Stimulated activated CD4-positive, alpha-beta T cell treated with anti-CD3 and anti-CD28 coated beads, TNF-alpha, amount 100 ng/mL, for 48 hours (primary cell): ENCODE measurements around the gene MTG1.
"Not testable (repeated sequence)": the region's sequence is repeated elsewhere in the genome, so short reads cannot be mapped to it uniquely, and the experiment has no call there.

Experiments
- DNase-seq, 3 donors: peaks; one replicate each; pipeline ENCODE4 v3.0.0-alpha.2; 2020; ENCODE audit warnings: low read depth in 3 of 3

The MTG1 gene

GRCh38 chr10:133358925-133359310 lies 35.0 kb upstream of the MTG1 start:
- DNase-seq: no peak

- no peak for DNase-seq
These were observed 34.4 kb upstream of the MTG1 start for GRCh38 chr10:133359554-133359971.

- DNase-seq: no peak
These were observed 33.9 kb upstream of the MTG1 start for GRCh38 chr10:133359972-133360610.

- no peak for DNase-seq
These were observed 32.7 kb upstream of the MTG1 start for GRCh38 chr10:133361227-133361626.

DNA sequence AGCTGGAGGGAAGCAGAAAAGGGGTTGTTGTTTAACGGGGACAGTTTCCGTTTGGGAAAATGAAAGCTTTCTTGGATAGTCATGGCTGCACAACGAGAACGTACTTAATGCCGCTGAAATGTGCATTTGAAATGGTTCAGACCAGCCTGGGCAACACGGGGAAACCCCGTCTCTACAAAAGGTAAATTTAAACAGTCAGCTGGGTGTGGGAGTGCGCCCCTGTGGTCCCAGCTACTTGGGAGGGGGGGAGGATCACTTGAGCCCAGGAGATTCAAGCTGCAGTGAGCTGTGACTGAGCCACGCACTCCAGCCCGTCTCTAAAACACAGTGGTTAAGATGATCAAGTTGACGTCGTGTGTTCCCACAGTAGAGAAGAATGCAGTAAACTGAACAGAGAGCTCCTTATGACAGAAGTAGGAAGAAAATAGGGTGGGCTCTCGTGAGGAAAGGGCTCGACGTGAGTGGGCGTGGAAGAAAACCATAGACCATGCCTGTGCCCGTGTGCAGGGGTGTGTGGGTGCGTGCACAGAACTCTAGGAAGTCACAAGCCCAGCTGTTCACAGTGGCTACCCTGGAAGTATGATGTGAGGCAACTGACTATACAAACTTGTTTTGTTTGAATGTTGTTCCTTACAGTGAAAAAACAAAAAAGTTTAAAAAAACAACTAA lies 32.0 kb upstream of the MTG1 start:
- no peak for DNase-seq

DNA sequence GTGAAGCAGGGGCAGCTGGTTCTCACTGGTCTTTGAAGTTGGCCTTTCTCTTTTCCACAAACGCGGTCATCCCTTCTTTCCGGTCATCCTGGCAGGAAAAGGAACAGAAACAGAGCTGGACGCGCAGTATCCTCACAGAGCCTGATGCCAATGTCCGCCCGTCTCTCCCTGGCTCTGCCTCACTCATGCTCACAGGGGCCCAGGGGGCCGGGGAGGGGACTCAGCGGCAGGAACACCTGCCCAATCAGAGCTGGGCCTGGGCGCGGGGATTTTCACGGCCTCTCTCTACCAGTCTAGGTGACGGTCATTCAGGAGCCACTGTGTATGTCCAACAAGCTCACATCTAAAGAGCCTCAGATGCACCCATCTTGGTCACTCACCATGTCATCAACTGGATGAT lies 31.1 kb upstream of the MTG1 start:
- DNase-seq: no peak

GRCh38 chr10:133364645-133365431 lies 29.1 kb upstream of the MTG1 start:
- no peak for DNase-seq

DNA sequence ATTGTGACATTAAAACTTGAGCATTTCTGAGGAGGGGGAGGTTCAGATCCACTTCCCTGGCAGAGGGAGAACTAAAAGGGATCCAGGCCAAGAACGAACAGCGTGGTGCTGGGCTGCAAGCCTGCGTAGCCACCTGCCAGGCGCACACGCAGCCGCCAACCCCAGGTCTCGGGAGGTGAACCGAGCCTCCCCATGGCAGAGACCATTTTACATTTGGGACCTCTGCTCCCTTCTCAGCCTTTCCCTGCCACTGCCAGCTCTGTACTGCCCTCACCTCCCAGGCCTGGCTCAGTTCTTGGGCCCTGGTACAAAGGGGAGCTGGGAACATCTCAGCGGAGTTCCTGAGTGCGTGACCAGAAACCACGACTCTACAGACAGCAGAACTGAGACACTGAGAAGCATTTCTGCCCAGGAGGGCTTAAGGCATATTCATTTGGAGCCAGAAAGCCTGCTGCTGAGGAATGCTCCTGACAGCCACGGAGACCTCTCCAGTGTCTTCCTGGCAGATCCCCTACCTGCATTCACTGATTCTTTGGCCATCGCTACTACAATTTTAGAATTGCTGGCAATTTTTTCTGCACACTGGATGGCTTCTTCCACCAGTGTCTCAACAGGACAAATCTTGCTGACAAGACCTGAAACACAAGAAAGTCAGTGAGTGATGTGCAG lies 28.4 kb upstream of the MTG1 start:
- DNase-seq: no peak

DNA sequence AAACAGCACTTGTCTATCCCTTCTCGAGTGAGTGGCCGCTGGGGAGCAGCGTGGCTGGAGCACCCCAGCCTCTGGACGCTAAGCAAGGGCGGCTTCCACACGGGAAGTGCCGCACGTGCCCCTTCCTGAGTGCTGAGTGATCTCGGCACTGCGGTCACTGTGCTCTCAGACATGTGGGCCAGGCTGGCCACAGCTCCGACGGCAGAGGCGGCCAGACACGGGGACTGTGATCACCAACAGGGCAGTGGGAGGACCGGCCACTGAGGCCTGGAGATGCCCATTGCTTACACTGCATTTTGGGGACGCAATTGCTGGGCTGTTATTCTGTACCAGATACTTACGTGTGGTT lies 27.9 kb upstream of the MTG1 start:
- DNase-seq: no peak

- DNase-seq: no peak
These were observed 27.2 kb upstream of the MTG1 start for GRCh38 chr10:133366751-133367150.

GRCh38 chr10:133367461-133367860 lies 26.5 kb upstream of the MTG1 start:
- DNase-seq: not testable (repeated sequence)

DNA sequence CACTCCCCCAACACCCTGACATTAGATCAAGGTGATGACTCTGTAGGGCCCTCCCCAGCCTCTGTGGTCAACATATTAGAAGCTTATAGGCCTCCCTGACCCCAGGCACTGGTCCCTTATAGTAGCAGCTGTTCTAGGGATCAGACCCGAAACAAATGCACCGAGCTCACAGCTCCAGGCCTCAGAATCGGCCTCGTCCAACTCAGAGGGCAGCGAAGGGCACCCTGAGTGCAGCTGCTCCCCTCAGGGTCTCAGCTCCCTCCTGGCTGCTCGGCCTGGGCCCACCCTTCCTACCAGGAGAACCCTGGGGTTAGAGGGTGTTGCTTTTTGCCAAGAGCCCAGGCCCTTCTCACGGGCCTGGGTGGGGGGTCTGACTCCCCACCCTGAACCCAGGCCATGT lies 25.8 kb upstream of the MTG1 start:
- no peak for DNase-seq

- no peak for DNase-seq
These were observed 23.7 kb upstream of the MTG1 start for GRCh38 chr10:133370030-133370786.

- no peak for DNase-seq
These were observed 21.4 kb upstream of the MTG1 start for GRCh38 chr10:133372507-133372906.

DNA sequence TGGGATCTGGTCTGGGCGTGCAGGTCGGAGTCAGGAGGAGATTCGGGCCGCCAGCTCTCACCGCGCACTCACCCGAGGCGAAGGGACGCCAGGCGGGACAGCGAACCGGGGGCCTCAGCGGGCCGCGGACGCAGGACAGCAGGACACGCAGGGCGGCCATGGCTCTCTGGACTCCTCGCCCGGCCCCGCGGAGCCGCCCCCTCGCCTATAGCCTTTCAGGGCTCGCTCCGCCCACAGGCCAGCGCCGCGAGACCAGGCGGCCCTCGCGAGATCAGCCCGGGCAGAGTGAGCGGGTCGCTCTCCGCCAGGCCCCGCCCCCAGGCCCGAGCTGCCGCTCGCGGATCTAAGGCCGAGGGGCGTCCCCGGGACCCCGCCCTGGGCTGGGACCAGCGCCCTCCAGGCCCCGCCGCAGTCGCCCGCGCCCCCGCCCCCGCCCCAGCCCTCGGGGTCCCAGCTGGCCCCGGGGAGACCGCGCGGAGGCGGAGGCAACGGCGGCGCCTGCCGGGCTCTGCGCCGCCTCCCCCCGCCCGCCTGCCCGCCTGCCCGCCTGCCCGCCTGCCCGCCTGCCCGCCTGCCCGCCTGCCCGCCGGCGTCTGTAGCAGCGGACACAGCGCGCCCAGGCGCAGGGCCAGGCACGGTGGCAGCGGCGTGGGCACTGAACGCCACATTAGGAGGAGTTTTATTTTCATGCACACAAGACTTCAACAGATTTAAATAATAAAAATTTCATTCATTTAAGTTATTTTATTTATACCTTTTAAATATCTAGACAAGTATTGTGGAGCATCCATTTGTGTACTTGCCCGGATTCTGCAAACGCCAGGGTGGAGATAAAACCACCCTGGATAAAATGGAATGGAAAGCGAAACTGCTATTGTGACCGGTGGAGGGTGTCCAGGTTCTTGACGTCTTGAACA lies 20.5 kb upstream of the MTG1 start, which contains the start of gene ECHS1:
Gene ECHS1 (minus strand): TSS at position 181 of the 917 bp plus-strand sequence. CDS start 21 bp downstream, at position 160.
- DNase-seq: peak; percentile 86 to 97 (median 88)

GRCh38 chr10:133375357-133376115 lies 18.4 kb upstream of the MTG1 start:
- DNase-seq: no peak

DNA sequence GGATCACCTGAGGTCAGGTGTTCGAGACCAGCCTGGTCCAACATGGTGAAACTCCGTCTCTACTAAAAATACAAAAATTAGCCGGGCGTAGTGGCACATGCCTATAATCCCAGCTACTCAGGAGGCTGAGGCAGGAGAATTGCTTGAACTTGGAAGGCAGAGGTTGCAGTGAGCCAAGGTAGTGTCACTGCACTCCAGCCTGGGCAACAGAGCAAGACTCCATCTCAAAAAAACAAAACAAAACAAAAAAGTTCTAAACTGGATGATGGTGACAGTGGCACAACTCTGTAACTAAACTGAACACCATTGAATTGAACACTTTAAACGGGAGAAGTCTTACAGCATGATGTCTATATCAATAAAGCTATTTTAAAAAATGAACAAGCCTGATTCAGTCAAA lies 17.8 kb upstream of the MTG1 start:
- not testable (repeated sequence) for DNase-seq

DNA sequence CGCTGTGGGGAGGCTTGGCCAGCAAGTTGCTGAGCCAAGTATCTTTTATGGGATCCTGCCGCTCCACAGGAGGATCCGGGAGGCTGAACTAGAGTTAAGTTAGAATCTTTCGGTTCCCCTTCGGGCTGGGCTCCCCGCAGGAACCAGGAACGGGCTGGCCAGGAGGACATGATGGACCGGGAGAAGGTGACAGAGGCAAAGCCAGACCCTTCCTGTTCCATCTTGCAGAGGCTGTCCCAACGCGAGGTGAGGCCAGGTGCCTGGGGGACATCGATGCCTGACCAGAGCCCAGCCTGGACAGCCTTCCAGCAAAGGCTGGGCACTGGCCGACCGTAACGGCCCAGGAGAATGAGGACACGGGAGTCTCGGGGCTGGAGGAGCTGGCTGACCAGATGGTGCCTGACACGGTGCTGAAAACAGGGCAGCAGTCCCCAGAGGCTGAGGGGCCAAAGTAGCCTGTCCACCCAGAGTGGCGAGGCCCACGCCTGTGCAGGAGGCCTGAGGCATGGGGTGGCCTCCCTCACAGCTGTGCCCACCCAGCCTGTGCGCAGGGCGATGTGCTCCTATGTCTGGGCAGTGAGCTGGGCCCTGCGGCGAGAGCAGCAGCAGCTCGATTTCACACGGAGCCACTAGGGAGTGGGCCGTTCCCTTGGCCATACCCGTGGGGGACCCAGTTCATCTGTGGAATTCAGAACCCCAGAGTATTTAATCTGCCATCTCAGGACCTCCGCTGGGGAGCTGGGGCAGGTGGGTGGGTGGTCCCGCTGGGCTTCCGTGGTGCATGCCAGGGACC lies 16.7 kb upstream of the MTG1 start:
- no peak for DNase-seq

DNA sequence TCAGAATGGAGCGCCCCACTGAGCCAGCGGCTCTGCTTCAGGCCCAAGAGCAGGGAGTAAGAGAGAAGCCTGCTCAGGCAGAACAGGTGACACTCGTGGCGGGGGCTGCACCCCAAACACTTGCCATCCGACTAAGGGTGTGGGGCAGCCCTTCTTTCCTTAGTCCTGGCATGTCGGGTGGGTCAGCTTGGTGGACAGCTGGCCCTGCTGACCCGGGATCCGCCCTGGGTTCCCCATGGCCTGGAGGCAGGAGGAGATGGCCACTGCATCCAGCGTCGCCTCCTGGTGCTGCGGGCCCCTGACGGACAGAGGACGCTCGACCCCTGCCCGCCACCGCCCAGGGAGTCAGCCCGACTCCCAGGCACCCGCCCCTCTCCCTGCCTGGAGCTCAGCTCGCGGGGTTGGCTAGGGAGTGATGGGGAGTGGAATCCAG lies 16.1 kb upstream of the MTG1 start:
- no peak for DNase-seq
